Brain microvascular endothelial cell (primary cell): ENCODE measurements around the gene PRSS36.

ENCODE experiments used
- DNase-seq: peaks from one replicate; pipeline ENCODE4 v3.0.0-alpha.2; 2020
- H3K27ac ChIP-seq: fragments of 250-450 bp; sonication (Bioruptor Pico); 2 replicates; pipeline ENCODE4 v1.5.1; 2020; ENCODE audit warnings: mild to moderate bottlenecking, moderate library complexity
- H3K27me3 ChIP-seq: fragments of 250-450 bp; sonication (Bioruptor Pico); replicated peaks from 2 replicates; pipeline ENCODE4 v1.5.1; 2020; ENCODE audit warnings: mild to moderate bottlenecking
- H3K36me3 ChIP-seq: fragments of 250-450 bp; sonication (Bioruptor Pico); replicated peaks from 2 replicates; pipeline ENCODE4 v1.5.1; 2020; ENCODE audit warnings: mild to moderate bottlenecking
- H3K4me3 ChIP-seq: 2 replicates; pipeline ENCODE4 v1.5.1; 2011; ENCODE audit warnings: low read depth, mild to moderate bottlenecking, control low read depth, low read length, moderate library complexity
- CTCF ChIP-seq: IDR thresholded peaks from 2 replicates; pipeline ENCODE4 v1.5.1; 2011; ENCODE audit warnings: low read depth, mild to moderate bottlenecking, moderate library complexity, low read length, control low read depth, inconsistent platforms; ENCODE audit errors: missing control alignments
- in situ Hi-C: cut with HindIII; loops from 2 replicates; pipeline ENCODE4 v1.10.0; 2017; ENCODE audit warnings: low sequenced_read_pairs, low pct_ligation_motif_present

Gene PRSS36

GRCh38 chr16:31131416-31131815, 18.4 kb downstream of the PRSS36 start:
- Histone ChIP-seq H3K27me3 (no peaks in the 10 kb centered on the region), H3K36me3 (peaks cover 2% of the 10 kb centered on the region), H3K27ac (no peak overlapping the region), H3K4me3 (no peak overlapping the region)
- TF ChIP-seq CTCF = no peak
- in situ Hi-C loops = no loop called here
- DNase-seq = no peak

GRCh38 chr16:31130899-31131298, 19.0 kb downstream of the PRSS36 start:
- no peak for TF ChIP-seq CTCF
- no peak overlapping the region for H3K4me3 ChIP-seq
- in situ Hi-C loops = no loop called here
- no peaks in the 10 kb centered on the region for H3K27me3 ChIP-seq
- peaks cover 2% of the 10 kb centered on the region for H3K36me3 ChIP-seq
- no peak overlapping the region for H3K27ac ChIP-seq
- no peak for DNase-seq

- no peak for TF ChIP-seq CTCF
Observed at GRCh38 chr16:31130336-31130891, 19.5 kb downstream of the PRSS36 start.

GRCh38 chr16:31129568-31130335, 20.1 kb downstream of the PRSS36 start:
- Histone ChIP-seq H3K36me3 (peaks cover 2% of the 10 kb centered on the region), H3K27ac (no peak overlapping the region), H3K27me3 (no peaks in the 10 kb centered on the region), H3K4me3 (no peak overlapping the region)
- in situ Hi-C loops = no loop called here
- no peak for TF ChIP-seq CTCF
- no peak for DNase-seq

More at GRCh38 chr16:31130336-31130891, 19.5 kb downstream of the PRSS36 start:
- in situ Hi-C loops = no loop called here
- no peak overlapping the region for H3K27ac ChIP-seq
- H3K4me3 ChIP-seq = no peak overlapping the region
- H3K36me3 ChIP-seq = peaks cover 2% of the 10 kb centered on the region
- no peaks in the 10 kb centered on the region for H3K27me3 ChIP-seq
- no peak for DNase-seq

- no peak for DNase-seq
- no peak overlapping the region for H3K27ac ChIP-seq
- peaks cover 2% of the 10 kb centered on the region for H3K36me3 ChIP-seq
- no peaks in the 10 kb centered on the region for H3K27me3 ChIP-seq
- TF ChIP-seq CTCF = no peak
- no peak overlapping the region for H3K4me3 ChIP-seq
- in situ Hi-C loops = no loop called here
Observed at GRCh38 chr16:31128711-31129567, 20.9 kb downstream of the PRSS36 start.
